ENCODE data around the gene CD2BP2. TPM values are rescaled to one million over a fixed set of nuclear protein-coding genes. Genes with fewer than 3 reads are reported as not detected.
A peak's percentile ranks its signal among the peaks of the same experiment; 100 is the strongest.

The CD2BP2 gene
- total RNA-seq (2022), result 50.1 and 51.8 TPM in 2 replicates
- Bru-seq, nascent RNA, result percentile 82 among the genes with signal in this experiment
- BruChase-seq, experiment 1, labeled RNA remaining after a 2-hour chase, result percentile 96 among the genes with signal in this experiment
- percentile 95 among the genes with signal in this experiment for BruChase-seq, experiment 2, labeled RNA remaining after a 6-hour chase
- long read RNA-seq, transcript CD2BP2-203 (6 exons, 1,417 nt), result minor isoform, 9 of 120 reads
- long read RNA-seq, transcript CD2BP2-201 (7 exons, 3,421 nt), result major isoform, 83 of 120 reads
- long read RNA-seq, partial matches to known transcripts, result 17 of 120 reads
- long read RNA-seq, other reads (novel, unspliced or antisense), result 11 of 120 reads

DNA sequence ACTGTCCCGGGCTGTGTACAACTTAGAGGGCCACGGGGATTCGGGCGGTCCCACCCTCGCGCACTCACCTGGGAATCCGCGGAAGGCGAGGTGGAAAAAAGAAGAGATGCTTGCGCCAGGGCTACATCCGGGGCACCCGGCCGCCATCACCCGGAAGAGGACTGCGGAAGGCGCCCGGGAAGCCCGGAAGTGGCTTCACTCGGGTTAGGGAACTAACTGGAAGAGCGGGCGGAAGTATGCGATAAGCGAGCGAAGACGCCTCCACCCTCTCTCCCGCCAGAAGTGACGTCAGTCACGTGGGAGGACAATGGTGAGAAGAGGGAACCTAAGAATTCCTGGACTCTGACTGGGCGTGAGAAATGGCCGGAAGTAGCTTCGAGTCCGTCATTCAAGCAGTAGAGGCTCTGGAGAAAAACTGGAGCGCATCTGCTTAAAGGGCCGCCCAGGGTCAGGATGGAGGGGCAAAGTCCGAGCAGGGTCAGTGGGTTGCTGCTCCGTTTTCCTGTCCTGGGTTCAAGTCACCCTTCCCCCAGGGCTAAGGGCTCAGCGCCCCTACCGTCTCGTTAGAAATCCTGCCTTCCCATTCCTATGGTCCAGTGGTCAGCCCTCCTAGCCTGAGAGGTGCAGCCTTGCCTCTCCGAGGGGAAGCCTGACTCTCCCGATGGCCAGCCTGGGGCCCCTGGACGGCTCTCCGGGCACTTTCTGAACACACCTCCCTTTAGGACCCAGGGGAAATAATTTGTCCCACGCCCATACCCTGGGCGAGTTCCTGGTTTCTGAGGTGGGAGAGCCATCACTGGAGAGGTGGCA, at the start of gene CD2BP2:
Gene CD2BP2, minus strand, starts transcription at position 165 of the 810 bp plus-strand sequence. CDS start 627 bp downstream, outside the sequence.
- H3K27ac Mint-ChIP-seq (ENCODE audit: unreplicated experiment), result peak within 1 kb of the TSS; percentile 99
- no peaks in the 10 kb centered on the region for H3K9me3 Mint-ChIP-seq (ENCODE audit: unreplicated experiment)
- H3K4me3 Mint-ChIP-seq (ENCODE audit: unreplicated experiment), result peak within 1 kb of the TSS; percentile 94
- intact Hi-C loops (cut with micrococcal nuclease; ENCODE audit: unreplicated experiment), result loop anchor here (1.0 to 5.0 kb wide), 3 partner anchors 21 to 264 kb away; partner anchors contain the start of genes TBX6 and ZNF771
- H3K27me3 Mint-ChIP-seq (ENCODE audit: insufficient read depth, unreplicated experiment), result no peaks in the 10 kb centered on the region
- peak; percentile 93 to 97 for DNase-seq
- Histone ChIP-seq H3K36me3 (ENCODE audit: control insufficient read depth, insufficient read depth, low read length) (peaks cover 4% of the 10 kb centered on the region), H3K4me3 (ENCODE audit: low read depth, low read length) (peak within 1 kb of the TSS; percentile 97), H3K4me1 (peaks cover 5% of the 10 kb centered on the region; the same call in 1 of the 2 replicates), H3K27me3 (replicated peaks; ENCODE audit: control insufficient read depth, insufficient read depth, low read length) (no peaks in the 10 kb centered on the region), H3K9me3 (no peaks in the 10 kb centered on the region)
- peaks cover 18% of the 10 kb centered on the region for H3K4me1 Mint-ChIP-seq (ENCODE audit: low read depth, unreplicated experiment)
- CTCF ChIA-PET, result interaction anchor here (0.6 to 1.8 kb wide), 8 partner anchors 14 to 74 kb away, joined by 3 to 8 read pairs (median 3); partner anchors contain the start of genes DCTPP1 and ZNF48
- POLR2A ChIA-PET, result interaction anchor here (1.0 to 2.3 kb wide), 3 partner anchors 16 to 52 kb away, joined by 4 to 30 read pairs (median 5); partner anchors contain the start of genes TBC1D10B and ZNF771
- TSS peak; percentile 86 for BruUV-seq (replicated peaks)
- H3K36me3 Mint-ChIP-seq (ENCODE audit: insufficient read depth, unreplicated experiment), result peaks cover 63% of the 10 kb centered on the region
- no peak for TF ChIP-seq CTCF (IDR thresholded peaks at IDR 0.05; ENCODE audit: insufficient read depth in 1 of 2, low read depth in 1 of 2, low read length in 1 of 2, severe bottlenecking in 1 of 2, unreplicated experiment in 1 of 2)

GRCh38 chr16:30401768-30402425, 46.8 kb upstream of the CD2BP2 start:
- H3K4me1 Mint-ChIP-seq (ENCODE audit: low read depth, unreplicated experiment), result peaks cover 18% of the 10 kb centered on the region
- Histone ChIP-seq H3K4me3 (ENCODE audit: low read depth, low read length) (no peak overlapping the region), H3K4me1 (peaks cover 18% of the 10 kb centered on the region), H3K9me3 (no peaks in the 10 kb centered on the region), H3K27me3 (replicated peaks; ENCODE audit: control insufficient read depth, insufficient read depth, low read length) (no peaks in the 10 kb centered on the region), H3K36me3 (ENCODE audit: control insufficient read depth, insufficient read depth, low read length) (no peaks in the 10 kb centered on the region)
- POLR2A ChIA-PET, result interaction anchor here (0.8 to 1.5 kb wide), 4 partner anchors 16 to 31 kb away, joined by 3 to 4 read pairs (median 3); no protein-coding TSS in a partner anchor
- intact Hi-C loops (cut with micrococcal nuclease; ENCODE audit: unreplicated experiment), result loop anchor here (10.0 kb wide), 1 partner anchor 337 kb away; the partner anchor contains the start of gene ALDOA
- H3K36me3 Mint-ChIP-seq (ENCODE audit: insufficient read depth, unreplicated experiment), result peaks cover 14% of the 10 kb centered on the region
- H3K27ac Mint-ChIP-seq (ENCODE audit: unreplicated experiment), result peak overlapping the region; percentile 69
- peak overlapping the region; percentile 60 for H3K4me3 Mint-ChIP-seq (ENCODE audit: unreplicated experiment)
- no TSS peak for BruUV-seq (replicated peaks)
- H3K9me3 Mint-ChIP-seq (ENCODE audit: unreplicated experiment), result no peaks in the 10 kb centered on the region
- no peak for TF ChIP-seq CTCF (IDR thresholded peaks at IDR 0.05; ENCODE audit: insufficient read depth in 1 of 2, low read depth in 1 of 2, low read length in 1 of 2, severe bottlenecking in 1 of 2, unreplicated experiment in 1 of 2)
- CTCF ChIA-PET, result interaction anchor here (0.6 to 1.2 kb wide), 5 partner anchors 16 to 210 kb away, joined by 3 to 5 read pairs (median 3); partner anchors contain the start of gene DCTPP1
- H3K27me3 Mint-ChIP-seq (ENCODE audit: insufficient read depth, unreplicated experiment), result no peaks in the 10 kb centered on the region
- peak; percentile 38 to 39 for DNase-seq

Data from Caco-2 (cell line).